HCT116 (cell line): ENCODE measurements around the gene GNAT2. TPM values are rescaled to one million over a fixed set of nuclear protein-coding genes. Genes with fewer than 3 reads are reported as not detected.

Source experiments
- ATAC-seq: fragments of 200-7000 bp; cut with Tn5 transposase; 2 replicates; pipeline ENCODE4 v1.9.1; 2020; ENCODE audit warnings: mild to moderate bottlenecking, moderate library complexity
- BruUV-seq: library from RNA; stranded (reverse); fragments of 400-500 nt; replicated peaks from 2 replicates; lab custom pipeline; 2021; lab: Mats Ljungman, UMichigan
- CTCF ChIA-PET: fragments of 300-600 bp; sonication (Branson Sonifier 250); formaldehyde crosslinking; loops from one replicate; lab custom pipeline; 2021; ENCODE audit warnings: antibody characterized with exemption; lab: Charles Lee
- POLR2A ChIA-PET: fragments of 300-600, 350-600 bp; sonication (Branson Sonifier 250); formaldehyde crosslinking; loops from one replicate; lab custom pipeline; 2021; ENCODE audit warnings: antibody characterized with exemption; lab: Charles Lee
- RAD21 ChIA-PET, 2 experiments: fragments of 300-600 bp; sonication (Branson Sonifier 250); formaldehyde crosslinking; loops; one replicate each; lab custom pipeline; 2023; ENCODE audit warnings: low total read pairs in 2 of 2; ENCODE audit not compliant: uncharacterized antibody in 2 of 2, unreplicated experiment in 2 of 2, low non-redundant PET in 1 of 2; lab: Charles Lee
- DNase-seq: peaks from one replicate; pipeline ENCODE4 v3.0.0-alpha.2; 2010; ENCODE audit warnings: low read depth, low spot score
- H2AFZ ChIP-seq: fragments of 200-600 bp; shearing (Covaris generic), sonication (generic); 2 replicates; pipeline ENCODE4 v1.6.1; 2017; ENCODE audit warnings: low read depth, mixed run types, mixed read lengths, antibody characterized with exemption, low read length; ENCODE audit not compliant: poor library complexity, severe bottlenecking
- H3K27ac ChIP-seq: 2 replicates; pipeline ENCODE4 v1.5.1; 2012; ENCODE audit warnings: low read depth, low read length
- H3K27me3 ChIP-seq: fragments of 200-600 bp; sonication (generic); 2 replicates; pipeline ENCODE4 v1.6.1; 2016; ENCODE audit warnings: mixed run types, low read length, mixed read lengths; ENCODE audit not compliant: insufficient read depth
- H3K36me3 ChIP-seq, 2 experiments: fragments of 200-500 bp in 1 of 2; fragments of 200-600 bp in 1 of 2; sonication (Bioruptor generic) in 1 of 2; sonication (generic) in 1 of 2; 2 replicates each; pipeline versions ENCODE4 v1.5.1 to v1.6.1; 2014 to 2016; ENCODE audit warnings: low read length in 2 of 2, inconsistent platforms in 1 of 2, mixed read lengths in 1 of 2, mixed run types in 1 of 2; ENCODE audit not compliant: insufficient read depth in 2 of 2, control insufficient read depth in 1 of 2
- H3K4me1 ChIP-seq, 2 experiments: fragments of 200-600 bp in 1 of 2; sonication (generic) in 1 of 2; 2 replicates each; pipeline versions ENCODE4 v1.5.1 to v1.6.1; 2012 to 2017; ENCODE audit warnings: low read length in 2 of 2, inconsistent platforms in 1 of 2, mild to moderate bottlenecking in 1 of 2, mixed read lengths in 1 of 2, mixed run types in 1 of 2, moderate library complexity in 1 of 2; ENCODE audit not compliant: insufficient read depth in 2 of 2, control insufficient read depth in 1 of 2
- H3K4me2 ChIP-seq: fragments of 200-600 bp; sonication (generic); 2 replicates; pipeline ENCODE4 v1.6.1; 2017; ENCODE audit warnings: mixed run types, low read length, mixed read lengths
- H3K4me3 ChIP-seq, 2 experiments: fragments of 200-600 bp in 1 of 2; sonication (generic) in 1 of 2; replicated peaks in 1 of 2; 2 replicates each; pipeline ENCODE4 v1.5.1; 2011 to 2016; ENCODE audit warnings: low read length in 2 of 2, control low read depth in 1 of 2, low read depth in 1 of 2, mild to moderate bottlenecking in 1 of 2, mixed read lengths in 1 of 2, mixed run types in 1 of 2
- H3K79me2 ChIP-seq: fragments of 200-600 bp; sonication (generic); 2 replicates; pipeline ENCODE4 v1.6.1; 2017; ENCODE audit warnings: mild to moderate bottlenecking, mixed run types, low read length, moderate library complexity, mixed read lengths; ENCODE audit not compliant: insufficient read depth
- H3K9ac ChIP-seq: fragments of 200-600 bp; sonication (generic); 2 replicates; pipeline ENCODE4 v1.6.1; 2016; ENCODE audit warnings: low read length, mixed read lengths
- H3K9me2 ChIP-seq: fragments of 200-600 bp; sonication (generic), shearing (Covaris generic); 2 replicates; pipeline ENCODE4 v1.6.1; 2017; ENCODE audit warnings: mixed run types, mild to moderate bottlenecking, moderate library complexity; ENCODE audit not compliant: insufficient read depth
- H3K9me3 ChIP-seq, 2 experiments: fragments of 200-500 bp in 1 of 2; fragments of 200-600 bp in 1 of 2; sonication (Bioruptor generic) in 1 of 2; sonication (generic) in 1 of 2; 2 replicates each; pipeline ENCODE4 v1.6.1; 2014 to 2017; ENCODE audit warnings: low read length in 2 of 2, mixed read lengths in 2 of 2, inconsistent platforms in 1 of 2, low read depth in 1 of 2, mild to moderate bottlenecking in 1 of 2, mixed run types in 1 of 2, moderate library complexity in 1 of 2; ENCODE audit not compliant: control insufficient read depth in 1 of 2, insufficient read depth in 1 of 2
- H4K20me1 ChIP-seq: fragments of 200-600 bp; sonication (generic), shearing (Covaris generic); 2 replicates; pipeline ENCODE4 v1.6.1; 2017; ENCODE audit warnings: mixed run types, mild to moderate bottlenecking, moderate library complexity; ENCODE audit not compliant: insufficient read depth
- CBX3 ChIP-seq: IDR thresholded peaks from 2 replicates; pipeline ENCODE4 v1.6.1; 2012; ENCODE audit warnings: low read depth
- CEBPB ChIP-seq: IDR thresholded peaks from 2 replicates; pipeline ENCODE4 v1.6.1; 2012; ENCODE audit warnings: low read depth
- EGR1 ChIP-seq: IDR thresholded peaks from 2 replicates; pipeline ENCODE4 v1.6.1; 2012; ENCODE audit warnings: low read depth
- ELF1 ChIP-seq: IDR thresholded peaks from 2 replicates; pipeline ENCODE4 v1.6.1; 2012; ENCODE audit warnings: low read depth, borderline replicate concordance
- EZH2 ChIP-seq: fragments of 200-600 bp; sonication (generic); IDR thresholded peaks from 2 replicates; pipeline ENCODE4 v1.6.1; 2017; ENCODE audit warnings: antibody characterized with exemption, mixed run types
- FOSL1 ChIP-seq: IDR thresholded peaks from 2 replicates; pipeline ENCODE4 v1.6.1; 2012; ENCODE audit warnings: low read depth
- SIN3A ChIP-seq: IDR thresholded peaks from 2 replicates; pipeline ENCODE4 v1.6.1; 2012; ENCODE audit warnings: low read depth
- SP1 ChIP-seq: IDR thresholded peaks from 2 replicates; pipeline ENCODE4 v1.6.1; 2012; ENCODE audit warnings: low read depth
- SRF ChIP-seq: IDR thresholded peaks from 2 replicates; pipeline ENCODE4 v1.6.1; 2012; ENCODE audit warnings: low read depth
- YY1 ChIP-seq: IDR thresholded peaks from 2 replicates; pipeline ENCODE4 v1.6.1; 2011; ENCODE audit warnings: low read length, low read depth, moderate library complexity, mild to moderate bottlenecking; ENCODE audit not compliant: insufficient replicate concordance; ENCODE audit errors: extremely low read depth
- ZNF274 ChIP-seq: fragments of 200-500 bp; sonication (Bioruptor generic); IDR thresholded peaks from 2 replicates; pipeline ENCODE4 v1.6.1; 2014; ENCODE audit warnings: mild to moderate bottlenecking, low read depth, low read length, inconsistent platforms
- intact Hi-C: fragments of 100-400 bp; cut with micrococcal nuclease; formaldehyde crosslinking; loops from 2 replicates; pipeline ENCODE4 v1.10.0; 2022
- total RNA-seq: library from RNA; stranded (reverse); gene quantifications from one replicate; pipeline ENCODE4 v1.2.1, GENCODE V29; 2021; ENCODE audit not compliant: unreplicated experiment
- TF ChIP-seq, protein P1 (sequence below): IDR thresholded peaks from 2 replicates; pipeline ENCODE4 v1.6.1; 2012
- TF ChIP-seq, protein P2 (sequence below): IDR thresholded peaks from 2 replicates; pipeline ENCODE4 v1.6.1; 2012
- TF ChIP-seq, protein P3 (sequence below), 3 experiments: fragments of 200-600 bp in 1 of 3; sonication (generic) in 1 of 3; IDR thresholded peaks in 2 of 3; conservative IDR thresholded peaks in 1 of 3; 2 replicates each; pipeline ENCODE4 v1.5.1; 2012 to 2017; ENCODE audit warnings: low read depth in 2 of 3, low read length in 2 of 3, antibody characterized with exemption in 1 of 3, borderline replicate concordance in 1 of 3, control low read depth in 1 of 3, mild to moderate bottlenecking in 1 of 3, mixed read lengths in 1 of 3, mixed run types in 1 of 3, moderate library complexity in 1 of 3; ENCODE audit not compliant: insufficient read depth in 1 of 3
- TF ChIP-seq, protein P4 (sequence below): IDR thresholded peaks from 2 replicates; pipeline ENCODE4 v1.6.1; 2011; ENCODE audit warnings: mild to moderate bottlenecking, low read length, moderate library complexity; ENCODE audit not compliant: insufficient replicate concordance; ENCODE audit errors: extremely low read depth

Gene GNAT2
- total RNA-seq, 1 experiment from 2014 or later, result 0.76 TPM

DNA sequence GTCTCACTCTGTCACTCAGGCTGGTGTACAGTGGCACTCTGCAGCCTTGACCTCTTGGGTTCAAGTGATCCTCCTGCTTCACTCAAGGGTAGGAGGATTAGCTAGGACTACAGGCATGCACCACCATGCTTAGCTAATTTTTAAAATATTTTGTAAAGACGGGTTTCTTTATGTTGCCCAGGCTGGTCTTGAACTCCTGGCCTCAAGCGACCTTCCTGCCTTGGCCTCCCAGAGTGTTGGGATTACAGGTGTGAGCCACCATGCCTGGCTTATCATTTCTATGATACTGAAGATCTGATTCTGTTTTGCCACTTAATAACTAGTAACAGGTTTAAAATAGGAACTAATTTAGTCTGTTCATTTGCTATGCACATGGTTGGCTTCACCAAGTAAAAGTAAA lies 37.4 kb downstream of the GNAT2 start:
- H3K9me3 ChIP-seq, result no peaks in the 10 kb centered on the region
- intact Hi-C loops, result no loop called here
- H3K27ac ChIP-seq, result no peak overlapping the region
- DNase-seq, result no peak
- no peak overlapping the region for H3K9ac ChIP-seq
- H3K9me2 ChIP-seq, result no peaks in the 10 kb centered on the region
- H3K27me3 ChIP-seq, result no peaks in the 10 kb centered on the region
- ChIA-PET RAD21 (no interaction called here), CTCF (no interaction called here), POLR2A (no interaction called here)
- no peaks in the 10 kb centered on the region for H4K20me1 ChIP-seq
- no peak overlapping the region for H2AFZ ChIP-seq
- TF ChIP-seq SRF, result no peak
- no peak for TF ChIP-seq ELF1
- no peak for TF ChIP-seq CBX3
- TF ChIP-seq, protein P1, sequence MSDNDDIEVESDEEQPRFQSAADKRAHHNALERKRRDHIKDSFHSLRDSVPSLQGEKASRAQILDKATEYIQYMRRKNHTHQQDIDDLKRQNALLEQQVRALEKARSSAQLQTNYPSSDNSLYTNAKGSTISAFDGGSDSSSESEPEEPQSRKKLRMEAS, result no peak
- TF ChIP-seq, protein P2, sequence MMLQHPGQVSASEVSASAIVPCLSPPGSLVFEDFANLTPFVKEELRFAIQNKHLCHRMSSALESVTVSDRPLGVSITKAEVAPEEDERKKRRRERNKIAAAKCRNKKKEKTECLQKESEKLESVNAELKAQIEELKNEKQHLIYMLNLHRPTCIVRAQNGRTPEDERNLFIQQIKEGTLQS, result no peak
- TF ChIP-seq, protein P3, sequence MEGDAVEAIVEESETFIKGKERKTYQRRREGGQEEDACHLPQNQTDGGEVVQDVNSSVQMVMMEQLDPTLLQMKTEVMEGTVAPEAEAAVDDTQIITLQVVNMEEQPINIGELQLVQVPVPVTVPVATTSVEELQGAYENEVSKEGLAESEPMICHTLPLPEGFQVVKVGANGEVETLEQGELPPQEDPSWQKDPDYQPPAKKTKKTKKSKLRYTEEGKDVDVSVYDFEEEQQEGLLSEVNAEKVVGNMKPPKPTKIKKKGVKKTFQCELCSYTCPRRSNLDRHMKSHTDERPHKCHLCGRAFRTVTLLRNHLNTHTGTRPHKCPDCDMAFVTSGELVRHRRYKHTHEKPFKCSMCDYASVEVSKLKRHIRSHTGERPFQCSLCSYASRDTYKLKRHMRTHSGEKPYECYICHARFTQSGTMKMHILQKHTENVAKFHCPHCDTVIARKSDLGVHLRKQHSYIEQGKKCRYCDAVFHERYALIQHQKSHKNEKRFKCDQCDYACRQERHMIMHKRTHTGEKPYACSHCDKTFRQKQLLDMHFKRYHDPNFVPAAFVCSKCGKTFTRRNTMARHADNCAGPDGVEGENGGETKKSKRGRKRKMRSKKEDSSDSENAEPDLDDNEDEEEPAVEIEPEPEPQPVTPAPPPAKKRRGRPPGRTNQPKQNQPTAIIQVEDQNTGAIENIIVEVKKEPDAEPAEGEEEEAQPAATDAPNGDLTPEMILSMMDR (IDR thresholded peaks at IDR 0.05 in 2 of 3, conservative IDR thresholded peaks at IDR 0.05 in 1 of 3; ENCODE audit: borderline replicate concordance in 1 of 3, insufficient read depth in 1 of 3, low read depth in 2 of 3, low read length in 2 of 3), result no peak
- TF ChIP-seq EGR1, result no peak
- TF ChIP-seq, protein P4, sequence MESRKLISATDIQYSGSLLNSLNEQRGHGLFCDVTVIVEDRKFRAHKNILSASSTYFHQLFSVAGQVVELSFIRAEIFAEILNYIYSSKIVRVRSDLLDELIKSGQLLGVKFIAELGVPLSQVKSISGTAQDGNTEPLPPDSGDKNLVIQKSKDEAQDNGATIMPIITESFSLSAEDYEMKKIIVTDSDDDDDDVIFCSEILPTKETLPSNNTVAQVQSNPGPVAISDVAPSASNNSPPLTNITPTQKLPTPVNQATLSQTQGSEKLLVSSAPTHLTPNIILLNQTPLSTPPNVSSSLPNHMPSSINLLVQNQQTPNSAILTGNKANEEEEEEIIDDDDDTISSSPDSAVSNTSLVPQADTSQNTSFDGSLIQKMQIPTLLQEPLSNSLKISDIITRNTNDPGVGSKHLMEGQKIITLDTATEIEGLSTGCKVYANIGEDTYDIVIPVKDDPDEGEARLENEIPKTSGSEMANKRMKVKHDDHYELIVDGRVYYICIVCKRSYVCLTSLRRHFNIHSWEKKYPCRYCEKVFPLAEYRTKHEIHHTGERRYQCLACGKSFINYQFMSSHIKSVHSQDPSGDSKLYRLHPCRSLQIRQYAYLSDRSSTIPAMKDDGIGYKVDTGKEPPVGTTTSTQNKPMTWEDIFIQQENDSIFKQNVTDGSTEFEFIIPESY, result no peak
- no peak for TF ChIP-seq EZH2
- TF ChIP-seq YY1, result no peak
- no peak for TF ChIP-seq SP1
- TF ChIP-seq FOSL1, result no peak
- TF ChIP-seq CEBPB, result no peak
- no peak for TF ChIP-seq SIN3A
- no peak for TF ChIP-seq ZNF274
- H3K4me2 ChIP-seq, result no peak overlapping the region
- ATAC-seq, result no peak
- no peaks in the 10 kb centered on the region for H3K4me1 ChIP-seq
- H3K4me3 ChIP-seq, result no peak overlapping the region
- H3K36me3 ChIP-seq, result peaks cover 15 to 32% of the 10 kb centered on the region in 2 experiments
- no TSS peak for BruUV-seq
- H3K79me2 ChIP-seq, result peaks cover 12% of the 10 kb centered on the region; the same call in 1 of the 2 replicates
